IMR-90 (cell line): Measurements from ENCODE around the gene CYTH4.

Experiments
- CEBPB ChIP-seq: IDR thresholded peaks from 2 replicates; pipeline ENCODE4 v1.6.1; 2012; ENCODE audit warnings: low read depth, low read length, improper control_type of control experiment
- ELK1 ChIP-seq: fragments of 150-350 bp; IDR thresholded peaks from 2 replicates; pipeline ENCODE4 v1.6.1; 2016; ENCODE audit warnings: low read depth, mild to moderate bottlenecking, low read length, moderate library complexity, borderline replicate concordance
- FOS ChIP-seq: fragments of 150-350 bp; IDR thresholded peaks from 2 replicates; pipeline ENCODE4 v1.6.1; 2016; ENCODE audit warnings: low read depth, low read length
- MAFK ChIP-seq: IDR thresholded peaks from 2 replicates; pipeline ENCODE4 v1.6.1; 2012; ENCODE audit warnings: low read depth, low read length, improper control_type of control experiment
- MXI1 ChIP-seq: IDR thresholded peaks from 2 replicates; pipeline ENCODE4 v1.6.1; 2012; ENCODE audit warnings: low read depth, mild to moderate bottlenecking, low read length, moderate library complexity, borderline replicate concordance
- NFE2L2 ChIP-seq: fragments of 150-350 bp; IDR thresholded peaks from 2 replicates; pipeline ENCODE4 v1.6.1; 2016; ENCODE audit warnings: low read depth, mild to moderate bottlenecking, low read length
- POLR2A ChIP-seq: IDR thresholded peaks from 2 replicates; pipeline ENCODE4 v1.6.1; 2012; ENCODE audit warnings: mild to moderate bottlenecking, low read depth, low read length
- RAD21 ChIP-seq: IDR thresholded peaks from 2 replicates; pipeline ENCODE4 v1.6.1; 2012; ENCODE audit warnings: low read length, improper control_type of control experiment
- RCOR1 ChIP-seq: IDR thresholded peaks from 2 replicates; pipeline ENCODE4 v1.6.1; 2012; ENCODE audit warnings: mild to moderate bottlenecking, low read length, improper control_type of control experiment; ENCODE audit not compliant: insufficient replicate concordance
- RFX5 ChIP-seq: IDR thresholded peaks from 2 replicates; pipeline ENCODE4 v1.8.0; 2012; ENCODE audit warnings: low read depth, mild to moderate bottlenecking, low read length, moderate library complexity
- SMC3 ChIP-seq: fragments of 150-350 bp; IDR thresholded peaks from 2 replicates; pipeline ENCODE4 v1.6.1; 2016; ENCODE audit warnings: low read depth, mild to moderate bottlenecking, antibody characterized with exemption, low read length, moderate library complexity
- TF ChIP-seq, protein P1 (sequence below): conservative IDR thresholded peaks from 2 replicates; pipeline ENCODE4 v1.5.1; 2012; ENCODE audit warnings: mild to moderate bottlenecking, low read depth, low read length, improper control_type of control experiment
- TF ChIP-seq, protein P2 (sequence below): fragments of 150-350 bp; IDR thresholded peaks from 2 replicates; pipeline ENCODE4 v1.6.1; 2017; ENCODE audit warnings: mild to moderate bottlenecking, antibody characterized with exemption, low read length, low read depth

DNA sequence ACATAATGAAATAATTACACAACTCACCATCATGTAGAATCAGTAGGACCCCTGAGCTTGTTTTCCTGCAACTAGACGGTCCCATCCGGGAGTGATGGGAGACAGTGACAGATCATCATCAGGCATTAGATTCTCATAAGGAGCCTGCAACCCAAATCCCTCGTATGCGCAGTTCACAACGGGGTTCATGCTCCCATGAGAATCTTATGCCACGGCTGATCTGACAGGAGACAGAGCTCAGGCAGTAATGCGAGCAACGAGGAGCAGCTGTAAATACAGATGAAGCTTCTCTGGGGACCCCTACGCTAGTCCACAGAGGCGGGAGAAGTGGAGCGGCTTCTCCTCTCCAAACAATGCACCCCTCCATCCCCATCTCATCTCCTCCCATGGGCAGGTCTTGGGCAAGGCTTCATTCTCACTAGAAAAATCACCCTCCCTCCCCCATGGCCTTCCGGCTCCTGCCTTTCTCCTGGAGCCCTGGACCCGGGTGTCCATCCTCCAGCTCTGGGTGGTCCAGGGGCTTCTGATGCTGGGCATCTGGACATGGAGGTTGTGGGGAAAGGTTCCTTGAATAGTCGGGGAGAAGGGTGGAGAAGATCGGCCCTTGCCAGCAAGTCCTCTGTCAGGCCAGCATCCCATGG, 22.0 kb upstream of the CYTH4 start:
- TF ChIP-seq RAD21 (no peak), CEBPB (no peak), POLR2A (no peak), SMC3 (no peak), NFE2L2 (no peak), MAFK (no peak), RFX5 (no peak), ELK1 (no peak), FOS (no peak), MXI1 (no peak), RCOR1 (no peak)
- TF ChIP-seq, protein P1, sequence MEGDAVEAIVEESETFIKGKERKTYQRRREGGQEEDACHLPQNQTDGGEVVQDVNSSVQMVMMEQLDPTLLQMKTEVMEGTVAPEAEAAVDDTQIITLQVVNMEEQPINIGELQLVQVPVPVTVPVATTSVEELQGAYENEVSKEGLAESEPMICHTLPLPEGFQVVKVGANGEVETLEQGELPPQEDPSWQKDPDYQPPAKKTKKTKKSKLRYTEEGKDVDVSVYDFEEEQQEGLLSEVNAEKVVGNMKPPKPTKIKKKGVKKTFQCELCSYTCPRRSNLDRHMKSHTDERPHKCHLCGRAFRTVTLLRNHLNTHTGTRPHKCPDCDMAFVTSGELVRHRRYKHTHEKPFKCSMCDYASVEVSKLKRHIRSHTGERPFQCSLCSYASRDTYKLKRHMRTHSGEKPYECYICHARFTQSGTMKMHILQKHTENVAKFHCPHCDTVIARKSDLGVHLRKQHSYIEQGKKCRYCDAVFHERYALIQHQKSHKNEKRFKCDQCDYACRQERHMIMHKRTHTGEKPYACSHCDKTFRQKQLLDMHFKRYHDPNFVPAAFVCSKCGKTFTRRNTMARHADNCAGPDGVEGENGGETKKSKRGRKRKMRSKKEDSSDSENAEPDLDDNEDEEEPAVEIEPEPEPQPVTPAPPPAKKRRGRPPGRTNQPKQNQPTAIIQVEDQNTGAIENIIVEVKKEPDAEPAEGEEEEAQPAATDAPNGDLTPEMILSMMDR: no peak
- TF ChIP-seq, protein P2, sequence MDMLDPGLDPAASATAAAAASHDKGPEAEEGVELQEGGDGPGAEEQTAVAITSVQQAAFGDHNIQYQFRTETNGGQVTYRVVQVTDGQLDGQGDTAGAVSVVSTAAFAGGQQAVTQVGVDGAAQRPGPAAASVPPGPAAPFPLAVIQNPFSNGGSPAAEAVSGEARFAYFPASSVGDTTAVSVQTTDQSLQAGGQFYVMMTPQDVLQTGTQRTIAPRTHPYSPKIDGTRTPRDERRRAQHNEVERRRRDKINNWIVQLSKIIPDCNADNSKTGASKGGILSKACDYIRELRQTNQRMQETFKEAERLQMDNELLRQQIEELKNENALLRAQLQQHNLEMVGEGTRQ: no peak
